K562 (cell line): Measurements from ENCODE around the gene JSRP1. TPM values are rescaled to one million over a fixed set of nuclear protein-coding genes. Genes with fewer than 3 reads are reported as not detected.

Experiments used
- ATAC-seq: fragments of 200-7000 bp; cut with Tn5 transposase; 3 replicates; pipeline ENCODE4 v1.9.1; 2020; ENCODE audit warnings: moderate library complexity
- BruUV-seq: library from RNA; stranded (reverse); fragments of 400-500 nt; replicated peaks from 2 replicates; lab custom pipeline; 2021; lab: Mats Ljungman, UMichigan
- CTCF ChIA-PET: fragments of 300-600 bp; formaldehyde crosslinking; extraction: SDS; loops from one replicate; lab custom pipeline; 2021; ENCODE audit warnings: low intra/inter-chr PET ratio; lab: Yijun Ruan, JAX
- POLR2A ChIA-PET: fragments of 300-600, 350-650 bp; sonication (Branson Sonifier 250); formaldehyde crosslinking; extraction: SDS; loops from one replicate; lab custom pipeline; 2021; ENCODE audit warnings: antibody characterized with exemption, inconsistent platforms; lab: Yijun Ruan, JAX
- DNase-seq, 4 experiments: peaks; one replicate each; pipeline versions ENCODE4 v3.0.0 to v3.0.0-alpha.2; 2011 to 2018; ENCODE audit warnings: low spot score in 3 of 4, mixed read lengths in 3 of 4; ENCODE audit errors: extremely low read depth in 1 of 4
- FAIRE-seq: peaks from 2 replicates; lab custom pipeline; 2011; peaks lifted over from hg19 to GRCh38; lab: Jason Lieb, UNC
- H2AFZ ChIP-seq: 2 replicates; pipeline ENCODE4 v1.6.0; 2011; ENCODE audit warnings: low read depth, low read length, control low read depth, inconsistent platforms
- H3K27ac ChIP-seq: fragments of 200-600 bp; 3 replicates; pipeline ENCODE4 v1.8.0; 2011; ENCODE audit warnings: low read depth, mild to moderate bottlenecking, control low read depth, inconsistent platforms, low read length, moderate library complexity, mixed read lengths; ENCODE audit errors: extremely low read depth
- H3K27me3 ChIP-seq, 2 experiments: fragments of 300-600 bp in 1 of 2; 2 replicates in 1 of 2; 3 replicates in 1 of 2; pipeline versions ENCODE4 v1.6.0 to v1.8.0; 2011; ENCODE audit warnings: inconsistent platforms in 2 of 2, low read length in 2 of 2, mild to moderate bottlenecking in 1 of 2, mixed read lengths in 1 of 2, moderate library complexity in 1 of 2; ENCODE audit not compliant: control insufficient read depth in 2 of 2, insufficient read depth in 2 of 2
- H3K36me3 ChIP-seq: fragments of 300-600 bp; 3 replicates; pipeline ENCODE4 v1.8.0; 2011; ENCODE audit warnings: mild to moderate bottlenecking, low read length, inconsistent platforms; ENCODE audit not compliant: control insufficient read depth, insufficient read depth
- H3K4me1 ChIP-seq, 2 experiments: fragments of 200-600 bp in 1 of 2; replicated peaks in 1 of 2; 2 replicates in 1 of 2; 3 replicates in 1 of 2; pipeline versions ENCODE4 v1.5.1 to v1.8.0; 2011; ENCODE audit warnings: inconsistent platforms in 2 of 2, low read length in 2 of 2, mild to moderate bottlenecking in 1 of 2, mixed read lengths in 1 of 2, moderate library complexity in 1 of 2; ENCODE audit not compliant: control insufficient read depth in 2 of 2, insufficient read depth in 2 of 2
- H3K4me2 ChIP-seq: 2 replicates; pipeline ENCODE4 v1.6.1; 2011; ENCODE audit warnings: low read length, control low read depth, inconsistent platforms, mixed read lengths; ENCODE audit not compliant: insufficient read depth
- H3K4me3 ChIP-seq: fragments of 200-600 bp; sonication (generic), shearing (Covaris generic); 2 replicates; pipeline ENCODE4 v1.5.1; 2016; ENCODE audit warnings: control low read depth, inconsistent platforms
- H3K79me2 ChIP-seq: fragments of 200-600 bp; 3 replicates; pipeline ENCODE4 v1.8.0; 2011; ENCODE audit warnings: low read length, inconsistent platforms; ENCODE audit not compliant: control insufficient read depth, insufficient read depth
- H3K9ac ChIP-seq, 2 experiments: 2 replicates each; pipeline versions ENCODE4 v1.6.0 to v1.6.1; 2011; ENCODE audit warnings: low read depth in 2 of 2, low read length in 2 of 2, control low read depth in 1 of 2, inconsistent platforms in 1 of 2, mild to moderate bottlenecking in 1 of 2, mixed read lengths in 1 of 2; ENCODE audit not compliant: insufficient read depth in 1 of 2
- H3K9me1 ChIP-seq: one replicate; pipeline ENCODE4 v1.6.0; 2011; ENCODE audit warnings: inconsistent platforms, mild to moderate bottlenecking, low read length, moderate library complexity; ENCODE audit not compliant: control insufficient read depth, insufficient read depth
- H3K9me3 ChIP-seq: replicated peaks from 2 replicates; pipeline ENCODE4 v1.5.1; 2011; ENCODE audit warnings: low read depth, low read length, inconsistent platforms; ENCODE audit not compliant: control insufficient read depth, insufficient read depth
- H4K20me1 ChIP-seq: replicated peaks from 2 replicates; pipeline ENCODE4 v1.6.1; 2011; ENCODE audit warnings: low read length, inconsistent platforms, mixed read lengths; ENCODE audit not compliant: control insufficient read depth, insufficient read depth
- CCNT2 ChIP-seq: IDR thresholded peaks from 2 replicates; pipeline ENCODE4 v1.6.1; 2011; ENCODE audit warnings: borderline replicate concordance, low read depth, mild to moderate bottlenecking, moderate library complexity, mixed read lengths, low read length; ENCODE audit not compliant: insufficient read length; ENCODE audit errors: extremely low read depth
- POLR2AphosphoS5 ChIP-seq: IDR thresholded peaks from 2 replicates; pipeline ENCODE4 v1.6.1; 2011; ENCODE audit warnings: mild to moderate bottlenecking, low read depth, low read length, moderate library complexity; ENCODE audit not compliant: control insufficient read depth, insufficient read depth
- POLR2G ChIP-seq: fragments of 200-400 bp; formaldehyde crosslinking; IDR thresholded peaks from 2 replicates; pipeline ENCODE4 v1.6.1; 2017; ENCODE audit warnings: low read depth, mild to moderate bottlenecking, antibody characterized with exemption, low read length, moderate library complexity
- RBM22 ChIP-seq: fragments of 200-400 bp; formaldehyde crosslinking; IDR thresholded peaks from 2 replicates; pipeline ENCODE4 v1.6.1; 2018; ENCODE audit warnings: low read length, low read depth; ENCODE audit not compliant: poor library complexity, severe bottlenecking
- TSC22D4 ChIP-seq: fragments of 450-650 bp; IDR thresholded peaks from 2 replicates; pipeline ENCODE4 v1.6.1; 2016; ENCODE audit warnings: missing genetic modification characterization, missing biosample characterization, control low read depth
- ZBTB17 ChIP-seq: fragments of 450-650 bp; formaldehyde crosslinking; IDR thresholded peaks from 2 replicates; pipeline ENCODE4 v1.4.0; 2020; ENCODE audit warnings: mild to moderate bottlenecking
- ZSCAN32 ChIP-seq: fragments of 450-650 bp; formaldehyde crosslinking; IDR thresholded peaks from 2 replicates; pipeline ENCODE4 v1.4.0; 2020; ENCODE audit warnings: mild to moderate bottlenecking, moderate library complexity
- whole genome bisulfite sequencing: fragments of 100-300 bp; shearing (Covaris generic); methylation state at CpG from one replicate; pipeline ENCODE4 v1.1.6; 2016; ENCODE audit warnings: low coverage, mixed read lengths; ENCODE audit not compliant: insufficient coverage; ENCODE audit errors: missing lambda C conversion rate; 5-methylcytosine and 5-hydroxymethylcytosine counted together
- in situ Hi-C: fragments of 300-500 bp; cut with MboI; formaldehyde crosslinking; loops from 4 replicates; pipeline ENCODE4 v1.15.0; 2018; ENCODE audit warnings: inconsistent platforms, mixed read lengths
- intact Hi-C: fragments of 100-400 bp; cut with micrococcal nuclease; formaldehyde crosslinking; loops from 2 replicates; pipeline ENCODE4 v1.14.2; 2022
- polyA plus RNA-seq, 8 experiments: library from polyadenylated mRNA; depleted of rRNA in 4 of 8; stranded (reverse) in 5 of 8; unstranded in 3 of 8; fragments of >200 nt; fragmentation: Nextera tagmentation in 2 of 8; fragmentation: Illumina TruSeq in 1 of 8; extraction: Ambion mirVana in 2 of 8; extraction: Trizol in 1 of 8; gene quantifications; 2 replicates each; pipeline versions ENCODE4 v1.2.1 to v1.2.3, GENCODE V29; 2011 to 2014; ENCODE audit warnings: inconsistent platforms in 1 of 8, missing spikeins in 1 of 8
- total RNA-seq, 7 experiments: library from RNA; depleted of rRNA in 6 of 7; stranded (reverse); fragments of >200 nt in 6 of 7; fragmentation: Illumina TruSeq in 2 of 7; extraction: Trizol in 2 of 7; gene quantifications; 2 replicates each; pipeline versions ENCODE4 v1.2.1 to v1.2.3, GENCODE V29; 2011 to 2021; ENCODE audit warnings: low replicate concordance in 1 of 7
- TF ChIP-seq, protein P1 (sequence below): sonication (generic); formaldehyde crosslinking; IDR thresholded peaks from 2 replicates; pipeline ENCODE4 v1.8.1; 2023; ENCODE audit warnings: mild to moderate bottlenecking, missing genetic modification reagents
- TF ChIP-seq, protein P2 (sequence below): IDR thresholded peaks from 2 replicates; pipeline ENCODE4 v1.6.1; 2016; ENCODE audit warnings: missing genetic modification characterization, missing compliant biosample characterization

JSRP1 gene
- total and polyA plus RNA-seq, 9 of the 15 experiments (the other 6 are each of a cell fraction or from before 2014, with no cell fraction given), result 0.08 to 1.2 (median 0.51) TPM; not detected in 4

DNA sequence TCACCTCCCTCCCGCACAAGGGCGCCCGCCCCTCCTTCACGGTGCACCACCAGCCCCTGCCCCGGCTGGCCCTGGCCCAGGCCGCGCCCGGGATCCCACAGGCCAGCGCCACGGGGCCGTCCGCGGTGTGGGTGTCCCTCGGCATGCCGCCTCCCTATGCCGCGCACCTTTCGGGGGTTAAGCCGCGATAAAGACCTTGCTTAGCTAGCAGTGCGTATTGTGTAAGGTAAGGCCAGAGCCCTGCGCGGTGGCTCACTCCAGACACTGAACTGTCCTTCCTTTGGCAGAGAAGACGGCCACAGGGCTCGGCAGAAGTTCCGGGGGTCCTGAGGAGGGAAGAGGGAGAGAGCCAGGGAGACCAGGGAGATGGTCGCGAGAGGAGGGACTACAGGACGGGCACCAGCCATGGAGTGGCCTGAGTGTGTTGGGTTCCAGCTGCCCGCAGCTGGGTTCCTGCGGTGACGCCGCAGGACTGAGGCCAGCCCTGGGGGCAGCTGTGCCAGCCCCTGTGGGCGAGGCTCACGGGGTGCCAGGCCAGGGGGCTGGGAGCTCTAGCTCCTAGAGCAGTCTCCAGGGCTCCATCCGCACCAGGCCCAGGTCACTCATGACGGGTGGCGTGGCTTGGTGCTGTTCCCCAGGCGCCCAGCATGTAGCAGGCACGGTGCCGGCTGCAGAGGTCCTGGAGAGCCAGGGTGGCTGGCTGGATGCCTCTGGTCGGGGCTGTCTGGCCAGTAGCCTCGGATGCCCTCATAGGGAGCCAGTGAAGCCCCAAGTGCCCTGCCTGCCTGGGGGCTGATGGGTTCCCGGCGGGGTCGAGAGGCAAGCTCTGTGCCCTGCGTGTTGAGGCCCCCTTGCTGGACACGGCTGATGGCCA lies 27.8 kb downstream of the JSRP1 start:
- Histone ChIP-seq H3K9me1 (no peaks in the 10 kb centered on the region), H3K27me3 (no peaks in the 10 kb centered on the region), H3K27ac (no peak overlapping the region; the same call in 2 of the 3 replicates), H3K9ac (no peak overlapping the region; a peak in 1 of 4 replicates), H3K36me3 (peaks cover 92% of the 10 kb centered on the region; the same call in 2 of the 3 replicates), H3K4me3 (no peak overlapping the region), H3K4me2 (no peak overlapping the region), H4K20me1 (0 out of 2 replicates have a peak, but pooled peaks cover 7% of the 10 kb centered on the region), H3K79me2 (peaks cover 11% of the 10 kb centered on the region), H2AFZ (no peak overlapping the region), H3K9me3 (no peaks in the 10 kb centered on the region), H3K4me1 (peaks cover 0 to 58% of the 10 kb centered on the region in 2 experiments; a peak in 2 of 5 replicates)
- in situ Hi-C loops, result no loop called here
- WGBS, result 96% methylated on average over 40 of the region's 48 CpGs
- TF ChIP-seq TSC22D4 (tag) (no peak), ZSCAN32 (CRISPR knock-in tag) (no peak), CCNT2 (peak; percentile 21), POLR2G (peak; percentile 58), ZBTB17 (CRISPR knock-in tag) (no peak), RBM22 (peak; percentile 81), POLR2AphosphoS5 (0 out of 2 replicates have a peak, but pooled peaks have one; percentile 5)
- TF ChIP-seq, protein P1, sequence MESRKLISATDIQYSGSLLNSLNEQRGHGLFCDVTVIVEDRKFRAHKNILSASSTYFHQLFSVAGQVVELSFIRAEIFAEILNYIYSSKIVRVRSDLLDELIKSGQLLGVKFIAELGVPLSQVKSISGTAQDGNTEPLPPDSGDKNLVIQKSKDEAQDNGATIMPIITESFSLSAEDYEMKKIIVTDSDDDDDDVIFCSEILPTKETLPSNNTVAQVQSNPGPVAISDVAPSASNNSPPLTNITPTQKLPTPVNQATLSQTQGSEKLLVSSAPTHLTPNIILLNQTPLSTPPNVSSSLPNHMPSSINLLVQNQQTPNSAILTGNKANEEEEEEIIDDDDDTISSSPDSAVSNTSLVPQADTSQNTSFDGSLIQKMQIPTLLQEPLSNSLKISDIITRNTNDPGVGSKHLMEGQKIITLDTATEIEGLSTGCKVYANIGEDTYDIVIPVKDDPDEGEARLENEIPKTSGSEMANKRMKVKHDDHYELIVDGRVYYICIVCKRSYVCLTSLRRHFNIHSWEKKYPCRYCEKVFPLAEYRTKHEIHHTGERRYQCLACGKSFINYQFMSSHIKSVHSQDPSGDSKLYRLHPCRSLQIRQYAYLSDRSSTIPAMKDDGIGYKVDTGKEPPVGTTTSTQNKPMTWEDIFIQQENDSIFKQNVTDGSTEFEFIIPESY (CRISPR knock-in tag), result peak; percentile 94
- TF ChIP-seq, protein P2, sequence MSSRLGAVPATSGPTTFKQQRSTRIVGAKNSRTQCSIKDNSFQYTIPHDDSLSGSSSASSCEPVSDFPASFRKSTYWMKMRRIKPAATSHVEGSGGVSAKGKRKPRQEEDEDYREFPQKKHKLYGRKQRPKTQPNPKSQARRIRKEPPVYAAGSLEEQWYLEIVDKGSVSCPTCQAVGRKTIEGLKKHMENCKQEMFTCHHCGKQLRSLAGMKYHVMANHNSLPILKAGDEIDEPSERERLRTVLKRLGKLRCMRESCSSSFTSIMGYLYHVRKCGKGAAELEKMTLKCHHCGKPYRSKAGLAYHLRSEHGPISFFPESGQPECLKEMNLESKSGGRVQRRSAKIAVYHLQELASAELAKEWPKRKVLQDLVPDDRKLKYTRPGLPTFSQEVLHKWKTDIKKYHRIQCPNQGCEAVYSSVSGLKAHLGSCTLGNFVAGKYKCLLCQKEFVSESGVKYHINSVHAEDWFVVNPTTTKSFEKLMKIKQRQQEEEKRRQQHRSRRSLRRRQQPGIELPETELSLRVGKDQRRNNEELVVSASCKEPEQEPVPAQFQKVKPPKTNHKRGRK (tag), result no peak
- intact Hi-C loops, result no loop called here
- no TSS peak for BruUV-seq
- ChIA-PET POLR2A (interaction anchor here (1.0 to 1.1 kb wide), 3 partner anchors 15 to 73 kb away, joined by 3 to 8 read pairs (median 3); no protein-coding TSS in a partner anchor), CTCF (no interaction called here)
- FAIRE-seq, result no peak
- DNase-seq, result no peak
- no peak for ATAC-seq
